GM10248 (cell line): ENCODE measurements around the gene NR2C2AP.

Experiments used
- CTCF ChIA-PET: fragments of 300-600 bp; sonication (Branson Sonifier 250); formaldehyde crosslinking; extraction: SDS; loops from one replicate; lab custom pipeline; 2021; ENCODE audit warnings: antibody characterized with exemption; lab: Yijun Ruan, JAX
- POLR2A ChIA-PET: fragments of 350-650 bp; sonication (Branson Sonifier 250); formaldehyde crosslinking; extraction: SDS; loops from one replicate; lab custom pipeline; 2020; ENCODE audit warnings: antibody characterized with exemption; lab: Yijun Ruan, JAX
- DNase-seq: peaks from one replicate; pipeline ENCODE4 v3.0.0; 2012; ENCODE audit errors: extremely low spot score
- CTCF ChIP-seq: IDR thresholded peaks from 2 replicates; pipeline ENCODE4 v1.5.1; 2012; ENCODE audit warnings: mild to moderate bottlenecking, low read depth; ENCODE audit errors: extremely low read depth, missing control alignments, control extremely low read depth

NR2C2AP gene

GRCh38 chr19:19211499-19212420 is 8.5 kb upstream of the NR2C2AP start, which contains the start of gene NCAN:
Gene NCAN, plus strand, starts transcription at chr19:19211958. Its CDS starts 4,996 bp downstream, at chr19:19216954.
- CTCF ChIA-PET = no interaction called here
- no peak for TF ChIP-seq CTCF

DNA sequence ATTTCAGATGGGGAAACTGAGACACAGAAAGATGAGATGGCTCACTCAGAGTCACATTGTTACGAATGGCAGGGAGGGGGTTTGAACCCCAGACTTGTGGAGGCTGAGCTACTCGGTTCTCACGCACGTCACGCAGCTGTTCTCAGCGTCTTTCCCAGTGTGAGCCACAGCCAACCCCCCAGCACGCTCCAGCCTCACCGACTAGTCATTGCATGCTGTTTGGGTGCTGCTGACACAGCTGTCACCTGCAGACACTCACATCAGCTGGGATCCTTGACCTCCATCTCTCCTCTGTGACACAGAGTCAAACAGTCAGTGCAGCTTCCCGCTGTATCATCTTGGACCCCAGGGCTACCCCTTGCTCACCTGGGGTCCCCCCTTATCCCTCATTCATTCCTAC is 6.2 kb upstream of the NR2C2AP start:
- no peak for DNase-seq
- ChIA-PET POLR2A (no interaction called here), CTCF (interaction anchor here (2.0 kb wide), 1 partner anchor 15 kb away, joined by 5 read pairs; no protein-coding TSS in a partner anchor)
- no peak for TF ChIP-seq CTCF

More at GRCh38 chr19:19211499-19212420, 8.5 kb upstream of the NR2C2AP start, which contains the start of gene NCAN:
- no peak for DNase-seq
- POLR2A ChIA-PET = interaction anchor here (0.7 kb wide), 1 partner anchor 36 kb away, joined by 3 read pairs; no protein-coding TSS in a partner anchor

DNA sequence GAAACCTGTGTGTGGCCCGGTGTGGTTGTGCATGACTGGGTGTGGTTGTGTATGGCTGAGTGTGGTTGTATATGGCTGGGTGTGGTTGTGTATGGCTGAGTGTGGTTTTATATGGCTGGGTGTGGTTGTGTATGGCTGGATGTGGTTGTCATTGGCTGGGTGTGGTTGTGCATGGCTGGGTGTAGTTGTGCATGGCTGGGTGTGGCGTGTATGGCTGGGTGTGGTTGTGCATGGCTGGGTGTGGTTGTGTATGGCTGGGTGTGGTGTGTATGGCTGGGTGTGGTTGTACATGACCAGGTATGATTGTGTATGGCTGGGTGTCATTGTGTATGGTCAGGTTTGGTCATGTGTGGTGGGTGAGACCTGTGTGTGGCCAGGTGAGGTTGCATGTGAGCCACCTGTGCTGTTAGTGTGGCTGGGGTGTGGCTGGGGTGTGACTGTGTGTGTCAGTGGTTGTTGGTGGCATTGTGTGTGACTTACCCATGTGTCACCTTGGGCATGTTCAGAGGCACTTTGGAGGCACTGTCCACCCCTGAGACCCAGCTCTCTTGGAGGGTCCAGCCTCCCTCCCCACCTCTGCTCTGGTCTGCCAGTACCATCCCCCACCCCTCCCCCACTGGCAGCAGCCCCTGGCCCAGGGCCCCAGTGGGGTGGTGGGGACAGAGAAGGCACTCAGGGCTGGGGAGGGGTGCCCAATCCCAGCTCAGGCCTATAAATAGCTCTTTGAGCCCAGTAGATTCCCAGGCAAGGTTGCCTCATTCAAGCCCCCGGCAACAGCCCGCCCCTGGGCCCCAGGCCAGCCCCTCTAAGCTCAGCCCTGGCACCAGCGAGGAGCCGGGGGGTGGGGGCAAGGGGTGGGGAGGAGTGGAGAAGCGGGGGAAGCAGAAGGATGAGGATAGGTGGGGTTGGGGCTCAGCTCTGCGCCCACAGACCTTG is 4.7 kb upstream of the NR2C2AP start:
- no peak for TF ChIP-seq CTCF
- ChIA-PET POLR2A (no interaction called here), CTCF (interaction anchor here (0.8 to 2.0 kb wide), 2 partner anchors 16 to 19 kb away, joined by 3 to 5 read pairs; no protein-coding TSS in a partner anchor)
- DNase-seq = no peak

- TF ChIP-seq CTCF = no peak
- ChIA-PET POLR2A (no interaction called here), CTCF (no interaction called here)
- no peak for DNase-seq
Measured at GRCh38 chr19:19206938-19207337, 3.7 kb upstream of the NR2C2AP start.

DNA sequence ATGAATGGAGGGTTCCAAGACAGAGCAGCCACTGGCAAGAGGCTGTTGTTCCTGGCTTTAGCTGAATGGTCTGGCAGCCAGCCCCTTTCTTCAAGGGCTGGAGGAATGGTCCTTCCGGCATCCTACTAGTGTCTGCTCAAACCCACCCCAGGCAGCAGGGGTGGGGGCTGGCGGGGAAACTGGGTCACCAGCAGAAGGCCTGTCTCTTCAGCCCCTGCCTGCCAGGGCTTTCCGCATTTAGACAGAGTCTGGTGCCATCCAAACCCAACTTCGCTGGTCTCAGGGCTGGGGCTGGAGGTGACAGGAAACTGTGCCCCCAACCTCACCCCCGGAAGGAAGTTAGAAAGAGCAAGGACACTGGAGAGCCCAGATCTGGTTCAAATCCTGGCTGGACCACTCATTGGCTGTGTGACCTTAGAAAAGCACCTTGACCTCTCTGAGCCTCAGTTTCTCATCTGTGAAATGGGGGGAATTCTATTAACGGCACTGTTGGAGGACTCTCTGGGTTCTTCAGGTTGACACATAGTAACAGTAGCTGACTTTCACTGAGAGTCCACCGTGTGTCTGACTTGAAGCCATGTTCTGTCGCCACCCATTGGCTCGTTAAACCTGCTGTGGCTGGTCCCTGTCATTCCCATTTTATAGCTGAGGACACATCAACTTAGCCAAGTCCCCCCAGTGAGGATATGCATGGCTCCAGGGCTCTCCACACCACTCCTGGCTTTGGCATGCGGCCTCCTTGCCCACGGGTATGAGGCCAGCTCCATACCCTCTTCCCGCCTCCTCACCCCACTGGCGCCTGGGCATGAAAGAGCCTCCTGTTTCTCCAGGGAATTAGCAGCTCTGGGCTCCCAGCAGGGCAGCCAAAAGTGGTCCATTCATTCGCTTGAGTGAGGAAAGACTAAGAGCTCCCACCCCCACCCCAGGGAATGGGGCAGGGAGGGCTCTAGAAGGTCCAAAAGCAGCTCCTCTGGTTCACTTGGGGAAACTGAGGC is 2.5 kb upstream of the NR2C2AP start:
- DNase-seq = no peak
- TF ChIP-seq CTCF = no peak
- ChIA-PET CTCF (interaction anchor here (0.9 kb wide), 1 partner anchor 31 kb away, joined by 3 read pairs; no protein-coding TSS in a partner anchor), POLR2A (interaction anchor here (0.6 kb wide), 1 partner anchor 415 kb away, joined by 7 read pairs; no protein-coding TSS in a partner anchor)
